Right lobe of liver (tissue), 6 donors: ENCODE results near the gene ACAP3. TPM values are rescaled to one million over a fixed set of nuclear protein-coding genes. Genes with fewer than 3 reads are reported as not detected.

ENCODE experiments used
- ATAC-seq, 4 donors: fragments of 200-7000 bp; cut with Tn5 transposase; one replicate each; pipeline ENCODE4 v1.9.1; 2020; ENCODE audit warnings: mild to moderate bottlenecking in 4 of 4, moderate library complexity in 4 of 4
- DNase-seq, 3 donors: peaks; one replicate each; pipeline ENCODE4 v3.0.0-alpha.2; 2020
- H3K27ac ChIP-seq, 3 donors: fragments of 200-600 bp; one replicate each; pipeline ENCODE4 v1.8.0; 2022
- H3K27me3 ChIP-seq, 2 donors: fragments of 200-600 bp; one replicate each; pipeline ENCODE4 v1.8.0; 2022
- H3K36me3 ChIP-seq, 4 donors: fragments of 200-600 bp; sonication (generic) in 1 of 4; one replicate each; pipeline versions ENCODE4 v1.5.1 to v1.8.0; 2017 to 2022; ENCODE audit warnings: control low read depth in 1 of 4
- H3K4me1 ChIP-seq, 4 donors: fragments of 200-600 bp; sonication (generic) in 1 of 4; one replicate each; pipeline versions ENCODE4 v1.5.1 to v1.8.0; 2017 to 2022; ENCODE audit warnings: control low read depth in 1 of 4
- H3K4me3 ChIP-seq, 3 donors: fragments of 200-600 bp; one replicate each; pipeline ENCODE4 v1.8.0; 2022
- H3K9me3 ChIP-seq, 4 donors: fragments of 200-600 bp; sonication (generic) in 1 of 4; one replicate each; pipeline versions ENCODE4 v1.5.1 to v1.8.0; 2017 to 2022; ENCODE audit warnings: control low read depth in 1 of 4
- POLR2A ChIP-seq: fragments of 450-650 bp; IDR thresholded peaks from one replicate; pipeline ENCODE4 v1.6.1; 2017; ENCODE audit warnings: antibody characterized with exemption, mild to moderate bottlenecking
- WGBS: methylation state at CpG from one replicate; pipeline ENCODE4 v1.1.6; 2018; ENCODE audit warnings: low coverage, low lambda C conversion rate; ENCODE audit not compliant: insufficient coverage; ENCODE audit errors: missing lambda C conversion rate; 5-methylcytosine and 5-hydroxymethylcytosine counted together
- intact Hi-C, 2 donors: fragments of 100-400 bp; cut with DNase I; formaldehyde crosslinking; loops; one replicate each; pipeline versions ENCODE4 v1.11.2 to v1.14.1; 2022
- total RNA-seq, 6 experiments: library from RNA; depleted of rRNA in 2 of 6; stranded (reverse); fragments of >200 nt in 2 of 6; fragmentation: NEBNext Ultra II Directional in 3 of 6; extraction: Animal tissue kit (Norgen Biotek cat#: 25700) in 3 of 6; gene quantifications; one replicate each; pipeline versions ENCODE4 v1.1.0 to v1.2.4, GENCODE V29; 2016 to 2023
- TF ChIP-seq, protein P1 (sequence below), 4 donors: fragments of 200-600 bp in 3 of 4; fragments of 450-650 bp in 1 of 4; IDR thresholded peaks; one replicate each; pipeline versions ENCODE4 v1.5.1 to v1.8.0; 2016 to 2022; ENCODE audit warnings: antibody characterized with exemption in 4 of 4, mild to moderate bottlenecking in 2 of 4
- donor health status: DM: no; HTN: yes; CAD: no.
- donor health status: DM: no; HTN: no; CAD: no.
- donor health status: DM: no; HTN: no; CAD: no.
- donor health status: DM: no; HTN: yes; CAD: no.
- donor health status: DM: no; HTN: yes; CAD: no.

ACAP3 gene
- total RNA-seq, 6 experiments from 2014 or later, result 20.1 to 28.0 (median 22.0) TPM

DNA sequence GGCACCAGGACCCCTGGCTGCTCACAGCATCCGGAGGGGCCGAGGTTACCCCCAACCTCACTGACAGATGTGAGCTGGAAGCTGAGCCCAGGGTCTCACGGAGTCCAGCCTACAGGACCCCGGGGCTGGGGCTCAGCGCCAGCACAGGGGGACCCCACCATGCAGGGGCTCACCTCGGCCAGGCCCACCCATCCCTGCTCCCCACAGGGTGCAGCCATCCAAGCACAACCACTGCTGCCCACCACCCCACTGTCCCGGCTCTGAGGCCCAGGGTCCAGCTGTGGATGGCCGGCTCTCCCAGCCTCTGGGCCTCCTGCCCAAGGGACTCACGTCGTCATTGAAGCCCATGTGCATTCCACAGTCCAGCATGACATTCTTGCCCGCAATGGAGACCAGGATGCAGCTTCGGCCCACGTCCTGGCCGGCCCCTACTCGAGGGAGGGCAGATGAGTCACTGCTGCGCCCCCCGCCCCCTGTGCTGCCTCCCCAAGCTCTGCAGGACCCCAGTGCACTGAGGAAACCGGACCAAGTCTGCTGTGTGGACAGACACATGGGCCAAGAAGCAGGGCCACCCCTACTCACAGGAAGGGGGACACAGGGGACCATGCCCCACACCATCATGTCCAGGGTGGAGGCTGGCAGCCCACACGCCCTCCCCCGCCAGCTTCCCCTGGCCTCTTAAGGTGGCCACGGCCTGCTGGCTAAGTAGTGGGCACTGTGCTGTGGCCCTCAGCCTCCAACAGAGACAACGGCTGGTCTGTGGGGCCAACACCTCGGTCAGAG lies 13.1 kb upstream of the ACAP3 start:
- TF ChIP-seq POLR2A, result no peak
- TF ChIP-seq, protein P1, sequence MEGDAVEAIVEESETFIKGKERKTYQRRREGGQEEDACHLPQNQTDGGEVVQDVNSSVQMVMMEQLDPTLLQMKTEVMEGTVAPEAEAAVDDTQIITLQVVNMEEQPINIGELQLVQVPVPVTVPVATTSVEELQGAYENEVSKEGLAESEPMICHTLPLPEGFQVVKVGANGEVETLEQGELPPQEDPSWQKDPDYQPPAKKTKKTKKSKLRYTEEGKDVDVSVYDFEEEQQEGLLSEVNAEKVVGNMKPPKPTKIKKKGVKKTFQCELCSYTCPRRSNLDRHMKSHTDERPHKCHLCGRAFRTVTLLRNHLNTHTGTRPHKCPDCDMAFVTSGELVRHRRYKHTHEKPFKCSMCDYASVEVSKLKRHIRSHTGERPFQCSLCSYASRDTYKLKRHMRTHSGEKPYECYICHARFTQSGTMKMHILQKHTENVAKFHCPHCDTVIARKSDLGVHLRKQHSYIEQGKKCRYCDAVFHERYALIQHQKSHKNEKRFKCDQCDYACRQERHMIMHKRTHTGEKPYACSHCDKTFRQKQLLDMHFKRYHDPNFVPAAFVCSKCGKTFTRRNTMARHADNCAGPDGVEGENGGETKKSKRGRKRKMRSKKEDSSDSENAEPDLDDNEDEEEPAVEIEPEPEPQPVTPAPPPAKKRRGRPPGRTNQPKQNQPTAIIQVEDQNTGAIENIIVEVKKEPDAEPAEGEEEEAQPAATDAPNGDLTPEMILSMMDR (IDR thresholded peaks at IDR 0.05), result no peak
- Histone ChIP-seq H3K4me1 (peaks cover 0 to 28% (median 0%) of the 10 kb centered on the region in 4 donors), H3K36me3 (peaks cover 0 to 9% (median 1%) of the 10 kb centered on the region in 4 donors), H3K27me3 (no peaks in the 10 kb centered on the region), H3K9me3 (no peaks in the 10 kb centered on the region), H3K27ac (no peak overlapping the region), H3K4me3 (no peak overlapping the region)
- WGBS, result 78% methylated on average over 6 of the region's 23 CpGs
- intact Hi-C loops, result no loop called here
- DNase-seq (no peak), ATAC-seq (no peak)

GRCh38 chr1:1319646-1319941 lies 11.9 kb upstream of the ACAP3 start:
- Histone ChIP-seq H3K4me1 (peaks cover 0 to 22% (median 0%) of the 10 kb centered on the region in 4 donors), H3K36me3 (peaks cover 0 to 9% (median 4%) of the 10 kb centered on the region in 4 donors), H3K27ac (no peak overlapping the region), H3K4me3 (no peak overlapping the region), H3K27me3 (no peaks in the 10 kb centered on the region), H3K9me3 (no peaks in the 10 kb centered on the region)
- intact Hi-C loops, result no loop called here
- WGBS, result 88% methylated on average over 10 of the region's 13 CpGs
- DNase-seq (no peak), ATAC-seq (no peak)
- TF ChIP-seq POLR2A, result no peak
- TF ChIP-seq, protein P1 (IDR thresholded peaks at IDR 0.05), result no peak

- Histone ChIP-seq H3K36me3 (peaks cover 0 to 15% (median 9%) of the 10 kb centered on the region in 4 donors), H3K9me3 (no peaks in the 10 kb centered on the region), H3K4me3 (no peak overlapping the region), H3K27me3 (no peaks in the 10 kb centered on the region), H3K4me1 (peaks cover 0 to 22% (median 0%) of the 10 kb centered on the region in 4 donors), H3K27ac (no peak overlapping the region)
- ATAC-seq, result no peak
- WGBS, result 83% methylated on average over 8 of the region's 36 CpGs
- TF ChIP-seq, protein P1 (IDR thresholded peaks at IDR 0.05), result no peak
- TF ChIP-seq POLR2A, result no peak
- intact Hi-C loops, result no loop called here
- no peak for DNase-seq
Measured at GRCh38 chr1:1318777-1319645, 11.3 kb upstream of the ACAP3 start.

GRCh38 chr1:1318131-1318652 lies 10.5 kb upstream of the ACAP3 start:
- no peaks in the 10 kb centered on the region for H3K9me3 ChIP-seq
- no peak for TF ChIP-seq POLR2A
- TF ChIP-seq, protein P1 (IDR thresholded peaks at IDR 0.05), result no peak
- peaks cover 0 to 23% (median 14%) of the 10 kb centered on the region in 4 donors for H3K36me3 ChIP-seq
- peak; percentile 68 to 85 (median 82) for ATAC-seq
- no peak overlapping the region for H3K4me3 ChIP-seq
- DNase-seq, result peak in 2 of 3 donors; percentile 75 to 76
- H3K4me1 ChIP-seq, result peaks cover 0 to 19% (median 0%) of the 10 kb centered on the region in 4 donors
- intact Hi-C loops, result no loop called here
- WGBS, result 59% methylated on average over 7 of the region's 9 CpGs
- no peaks in the 10 kb centered on the region for H3K27me3 ChIP-seq
- H3K27ac ChIP-seq, result no peak overlapping the region
